ENCODE measurements around the gene DUSP9.
"Not testable (repeated sequence)": the region's sequence is repeated elsewhere in the genome, so short reads cannot be mapped to it uniquely, and the experiment has no call there.

The DUSP9 gene

DNA sequence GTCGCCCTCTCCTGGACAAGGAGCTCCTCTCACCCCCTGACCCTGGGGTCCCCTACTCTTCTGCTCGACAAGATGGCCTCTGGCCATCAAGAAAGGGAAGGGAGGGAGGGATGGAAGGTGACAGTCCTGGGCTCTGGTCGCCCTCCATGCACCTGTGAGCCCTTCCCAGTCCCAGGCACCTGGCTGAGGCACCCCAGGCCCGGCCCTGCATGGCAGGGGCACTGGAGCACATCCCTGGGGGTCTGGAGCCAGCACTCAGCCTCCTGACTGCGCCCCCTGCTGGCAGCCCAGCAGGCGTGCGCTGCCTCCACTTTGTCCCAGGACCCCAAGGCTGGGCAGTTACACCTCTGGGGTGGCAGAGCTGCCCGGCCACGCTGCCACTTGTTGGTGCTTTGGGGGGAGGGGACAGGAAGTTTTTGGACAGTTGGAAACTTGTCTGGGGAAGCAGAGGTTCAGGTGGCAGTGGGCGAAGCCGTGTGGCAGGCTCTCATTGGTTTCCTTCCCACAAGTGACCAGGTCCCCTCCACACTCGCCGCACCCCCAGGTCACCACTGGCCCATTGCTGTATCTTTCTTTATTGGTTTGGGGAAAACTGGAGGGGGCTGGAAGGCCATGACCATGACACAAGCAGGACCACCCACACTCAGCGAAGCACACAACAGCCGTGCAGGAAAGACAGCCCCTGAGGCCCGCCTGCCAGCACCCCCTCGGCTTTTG, 22.3 kb downstream of the DUSP9 start:
- Mint-ChIP-seq H3K4me1 (peaks cover 12% of the 10 kb centered on the region), H3K36me3 (ENCODE audit: insufficient read depth) (no peaks in the 10 kb centered on the region), H3K27ac (ENCODE audit: low read depth) (no peak overlapping the region), H3K9me3 (no peaks in the 10 kb centered on the region), H3K4me3 (no peak overlapping the region), H3K27me3 (peaks cover 35% of the 10 kb centered on the region)
- no peak for ATAC-seq (replicated peaks; ENCODE audit: extremely low read depth, poor library complexity, severe bottlenecking)
- peak in 1 of 2 donors; percentile 31 for DNase-seq (ENCODE audit: low spot score in 2 of 2)

DNA sequence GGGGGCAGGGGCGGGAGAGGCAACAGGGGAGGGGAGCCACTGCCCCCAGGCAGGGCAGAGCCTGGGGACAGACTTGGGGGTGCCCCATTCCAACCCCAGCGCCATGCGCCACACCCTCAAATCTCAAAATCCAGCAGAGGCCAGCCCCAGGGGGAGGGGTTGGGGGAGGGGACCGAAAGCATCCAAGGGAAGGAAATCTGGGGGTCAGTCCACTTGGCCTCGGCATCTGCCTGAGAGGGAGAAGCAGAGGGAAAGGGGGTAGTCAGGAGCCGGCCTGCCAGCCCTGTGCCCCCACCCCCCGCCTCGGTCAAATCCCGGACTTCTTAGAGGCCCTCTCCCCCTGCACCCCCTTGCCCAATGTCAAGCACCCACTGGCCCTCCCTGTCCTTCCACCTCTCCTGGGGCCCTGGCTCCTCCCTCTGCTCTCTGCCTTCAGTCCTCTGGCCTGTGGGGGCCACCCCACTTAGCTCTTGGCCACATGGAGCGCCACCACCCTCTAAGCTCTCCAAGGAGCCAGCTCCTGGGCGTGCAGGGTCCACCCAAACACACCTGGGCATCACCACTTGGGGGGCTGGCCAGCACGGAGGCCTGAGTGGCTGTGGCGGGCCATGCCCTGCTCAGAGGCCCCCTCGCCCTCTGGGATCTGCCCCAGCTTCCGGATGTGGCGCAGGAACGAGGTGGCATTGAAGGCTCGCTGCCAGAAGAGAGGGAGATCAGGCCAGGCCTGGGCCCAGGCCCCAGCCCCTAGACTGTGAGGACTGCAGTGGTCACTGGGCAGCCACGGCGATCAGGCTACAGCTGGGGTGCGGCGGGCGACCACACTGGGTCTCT, 23.1 kb downstream of the DUSP9 start:
- ATAC-seq (replicated peaks; ENCODE audit: extremely low read depth, poor library complexity, severe bottlenecking) (no peak), DNase-seq (ENCODE audit: low spot score in 2 of 2) (no peak)
- Mint-ChIP-seq H3K4me3 (no peak overlapping the region), H3K36me3 (ENCODE audit: insufficient read depth) (no peaks in the 10 kb centered on the region), H3K27me3 (peaks cover 43% of the 10 kb centered on the region), H3K9me3 (no peaks in the 10 kb centered on the region), H3K27ac (ENCODE audit: low read depth) (no peak overlapping the region), H3K4me1 (peaks cover 13% of the 10 kb centered on the region)

DNA sequence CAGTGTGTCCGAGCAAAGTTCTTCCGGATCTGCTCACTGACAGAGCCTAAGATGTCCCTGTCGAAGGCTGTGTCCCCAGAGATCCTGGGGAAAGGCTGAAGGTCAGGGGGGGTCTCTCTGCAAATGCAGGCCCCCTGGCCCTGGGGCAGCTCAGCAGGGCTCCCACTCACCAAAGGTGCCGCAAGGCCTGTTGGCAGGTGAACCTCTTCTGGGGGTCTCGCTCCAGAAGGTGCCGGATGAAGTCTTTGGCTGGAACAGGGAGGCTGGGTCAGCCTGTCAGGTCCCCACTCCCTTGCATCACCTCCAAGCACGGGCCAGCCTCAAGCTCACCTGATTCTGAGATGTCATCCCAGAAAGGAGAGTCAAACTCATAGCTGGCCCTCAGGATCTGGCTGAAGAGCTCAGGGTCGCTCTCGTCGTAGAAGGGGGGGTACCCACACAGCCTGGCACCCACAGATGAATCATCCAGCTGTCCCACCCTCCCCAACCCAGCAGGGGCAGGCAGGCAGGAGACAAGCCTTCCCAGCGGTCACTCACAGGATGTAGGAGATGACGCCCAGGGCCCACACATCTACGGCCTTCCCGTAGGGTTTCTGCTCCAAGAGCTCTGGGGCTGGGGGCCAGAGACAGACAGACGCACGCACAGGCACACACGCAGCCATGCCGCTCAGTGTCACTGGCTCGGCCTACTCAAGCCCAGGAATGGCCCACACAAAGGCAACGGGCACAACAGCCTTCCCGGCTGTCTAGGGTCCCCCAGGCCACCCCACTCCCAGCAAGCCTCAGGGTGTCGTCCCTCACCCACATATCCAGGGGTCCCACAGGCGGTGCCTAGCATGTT, 24.0 kb downstream of the DUSP9 start:
- Mint-ChIP-seq H3K27me3 (peaks cover 41% of the 10 kb centered on the region), H3K4me3 (no peak overlapping the region), H3K27ac (ENCODE audit: low read depth) (no peak overlapping the region), H3K4me1 (peaks cover 13% of the 10 kb centered on the region), H3K36me3 (ENCODE audit: insufficient read depth) (no peaks in the 10 kb centered on the region), H3K9me3 (no peaks in the 10 kb centered on the region)
- no peak for ATAC-seq (replicated peaks; ENCODE audit: extremely low read depth, poor library complexity, severe bottlenecking)
- no peak for DNase-seq (ENCODE audit: low spot score in 2 of 2)

DNA sequence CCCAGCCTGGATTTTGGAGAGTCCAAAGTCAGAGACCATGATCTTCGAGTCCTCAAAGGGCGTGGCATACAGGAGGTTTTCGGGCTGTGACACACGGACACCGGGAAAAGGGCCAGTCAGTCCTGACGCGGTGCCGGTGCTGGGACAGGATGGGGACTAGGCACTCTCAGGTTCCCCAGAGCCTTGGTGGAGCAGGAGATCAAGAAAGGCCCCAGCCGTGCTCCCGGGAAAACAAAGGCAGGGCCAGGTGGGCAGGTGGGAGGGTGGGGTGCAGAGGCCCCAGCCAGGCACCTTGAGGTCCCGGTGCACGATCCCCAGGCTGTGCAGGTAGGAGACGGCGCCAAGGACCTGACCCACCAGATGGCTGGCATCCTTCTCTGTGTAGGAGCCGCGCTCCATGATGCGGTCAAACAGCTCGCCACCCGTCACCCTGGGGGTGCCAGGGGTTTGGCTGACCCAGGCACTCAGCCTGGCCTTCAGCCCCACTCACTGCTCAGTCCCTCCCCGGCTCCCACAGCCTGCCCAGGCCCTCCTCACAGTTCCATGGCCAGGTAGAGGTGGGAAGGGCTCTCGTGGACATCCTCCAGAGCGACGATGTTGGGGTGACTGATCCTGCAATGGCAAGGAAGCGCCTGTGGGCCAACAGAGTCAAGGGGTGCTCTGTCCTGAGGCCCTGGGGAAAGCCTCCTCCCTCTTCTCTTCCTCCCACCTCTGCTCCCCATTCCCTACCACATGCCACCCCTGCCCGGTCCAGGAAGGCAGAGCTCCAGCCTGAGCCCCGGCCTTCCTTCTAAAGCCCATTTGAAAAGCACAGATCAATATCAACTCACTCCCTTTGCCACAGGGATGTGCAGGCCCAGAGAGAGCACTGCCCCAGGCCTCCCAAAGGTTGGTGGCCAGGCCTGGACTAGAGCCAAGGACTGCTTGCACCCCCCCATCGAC, 24.9 kb downstream of the DUSP9 start:
- peaks cover 13% of the 10 kb centered on the region for H3K4me1 Mint-ChIP-seq
- H3K36me3 Mint-ChIP-seq (ENCODE audit: insufficient read depth), result no peaks in the 10 kb centered on the region
- no peak for ATAC-seq (replicated peaks; ENCODE audit: extremely low read depth, poor library complexity, severe bottlenecking)
- H3K4me3 Mint-ChIP-seq, result no peak overlapping the region
- H3K9me3 Mint-ChIP-seq, result no peaks in the 10 kb centered on the region
- DNase-seq (ENCODE audit: low spot score in 2 of 2), result no peak
- no peak overlapping the region for H3K27ac Mint-ChIP-seq (ENCODE audit: low read depth)
- H3K27me3 Mint-ChIP-seq, result peaks cover 34% of the 10 kb centered on the region

DNA sequence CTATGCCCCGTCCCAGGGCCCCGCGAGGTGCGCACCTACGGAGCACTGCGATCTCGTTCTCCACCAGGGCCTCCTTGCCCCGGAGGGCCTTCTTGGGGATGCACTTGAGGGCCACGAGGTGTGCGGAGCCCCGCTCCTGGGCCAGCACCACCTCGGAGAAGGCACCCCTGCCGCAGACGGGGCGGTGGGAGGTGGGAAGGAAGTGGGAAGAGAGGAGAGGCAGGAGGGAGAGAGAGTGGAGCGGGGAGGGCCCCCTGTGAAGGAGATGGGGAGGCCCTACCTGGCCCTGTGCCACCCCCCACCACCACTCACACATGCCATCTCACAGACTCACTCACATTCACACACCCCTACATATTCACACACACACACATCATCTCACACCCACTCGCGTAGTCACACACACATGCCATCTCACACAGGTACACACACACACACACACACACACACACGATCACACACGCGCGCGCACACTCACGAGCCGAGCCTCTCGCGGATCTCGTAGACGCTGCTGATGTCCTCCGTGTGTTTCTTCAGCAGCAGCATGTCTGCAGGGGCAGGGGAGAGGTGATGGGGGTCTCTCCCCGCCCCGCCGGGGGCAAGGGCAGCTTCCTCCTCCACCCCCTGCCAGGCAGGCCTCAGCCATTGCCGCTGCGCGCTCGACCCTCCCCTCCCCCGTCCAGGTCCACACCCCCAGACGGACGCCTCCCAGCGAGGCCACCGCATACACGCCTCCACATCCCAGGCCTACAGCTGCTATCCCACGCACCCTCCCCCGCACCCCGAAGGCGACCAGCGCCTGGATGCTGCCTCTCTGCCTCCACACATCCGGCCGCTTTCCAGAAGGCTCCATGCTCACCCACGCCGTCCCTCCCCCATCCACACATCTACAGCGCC, 25.8 kb downstream of the DUSP9 start:
- Mint-ChIP-seq H3K4me1 (peaks cover 9% of the 10 kb centered on the region), H3K9me3 (no peaks in the 10 kb centered on the region), H3K36me3 (ENCODE audit: insufficient read depth) (no peaks in the 10 kb centered on the region), H3K27me3 (peaks cover 30% of the 10 kb centered on the region), H3K4me3 (no peak overlapping the region), H3K27ac (ENCODE audit: low read depth) (no peak overlapping the region)
- ATAC-seq (replicated peaks; ENCODE audit: extremely low read depth, poor library complexity, severe bottlenecking), result no peak
- no peak for DNase-seq (ENCODE audit: low spot score in 2 of 2)

DNA sequence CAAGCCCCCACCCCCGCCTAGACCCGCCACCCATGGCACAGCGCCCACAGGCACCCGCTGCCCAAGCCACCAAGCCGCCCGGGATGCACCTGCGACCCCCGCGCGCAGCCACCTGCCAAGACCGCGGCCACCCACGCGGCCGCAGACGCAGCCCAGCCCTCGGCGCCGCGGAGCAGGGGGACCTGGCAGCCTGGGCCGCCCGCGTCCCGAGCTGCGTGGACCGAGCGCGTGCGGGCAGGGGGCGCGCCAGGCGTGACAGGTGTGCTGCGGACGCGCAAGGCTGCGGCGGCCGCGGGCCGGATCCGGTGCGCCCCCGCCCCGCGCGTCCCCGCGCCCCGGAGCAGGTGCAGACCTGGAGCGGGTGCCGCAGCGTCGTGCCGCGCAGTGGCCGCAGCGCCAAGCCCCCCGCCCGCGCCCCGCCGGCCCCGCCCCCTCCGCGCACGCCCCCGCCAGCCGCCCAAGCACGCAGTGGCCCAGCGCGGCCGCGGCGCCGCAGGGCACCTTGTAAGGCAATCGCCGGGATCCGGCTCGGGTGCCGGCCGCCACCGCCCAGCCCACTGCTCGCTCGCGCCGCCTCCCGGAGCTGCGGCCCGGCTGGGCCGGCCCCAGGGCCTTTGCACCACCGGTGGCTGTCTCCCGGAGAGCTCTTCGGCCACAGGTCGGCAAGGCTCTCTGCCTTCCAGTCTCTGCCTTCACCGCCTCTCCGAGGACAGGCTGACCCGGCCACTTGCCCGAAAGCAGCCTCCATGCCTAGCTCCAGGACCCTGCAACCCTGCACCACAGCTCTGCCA, 26.6 kb downstream of the DUSP9 start, which contains the start of gene PNCK:
Gene PNCK (minus strand): TSS at position 386 of the 791 bp plus-strand sequence. CDS start 737 bp downstream, outside the sequence.
- Mint-ChIP-seq H3K9me3 (no peaks in the 10 kb centered on the region), H3K36me3 (ENCODE audit: insufficient read depth) (no peaks in the 10 kb centered on the region), H3K27ac (ENCODE audit: low read depth) (no peak within 1 kb of the TSS), H3K4me3 (peak within 1 kb of the TSS; percentile 32), H3K4me1 (peaks cover 5% of the 10 kb centered on the region), H3K27me3 (peaks cover 26% of the 10 kb centered on the region)
- no peak for ATAC-seq (replicated peaks; ENCODE audit: extremely low read depth, poor library complexity, severe bottlenecking)
- no peak for DNase-seq (ENCODE audit: low spot score in 2 of 2)

DNA sequence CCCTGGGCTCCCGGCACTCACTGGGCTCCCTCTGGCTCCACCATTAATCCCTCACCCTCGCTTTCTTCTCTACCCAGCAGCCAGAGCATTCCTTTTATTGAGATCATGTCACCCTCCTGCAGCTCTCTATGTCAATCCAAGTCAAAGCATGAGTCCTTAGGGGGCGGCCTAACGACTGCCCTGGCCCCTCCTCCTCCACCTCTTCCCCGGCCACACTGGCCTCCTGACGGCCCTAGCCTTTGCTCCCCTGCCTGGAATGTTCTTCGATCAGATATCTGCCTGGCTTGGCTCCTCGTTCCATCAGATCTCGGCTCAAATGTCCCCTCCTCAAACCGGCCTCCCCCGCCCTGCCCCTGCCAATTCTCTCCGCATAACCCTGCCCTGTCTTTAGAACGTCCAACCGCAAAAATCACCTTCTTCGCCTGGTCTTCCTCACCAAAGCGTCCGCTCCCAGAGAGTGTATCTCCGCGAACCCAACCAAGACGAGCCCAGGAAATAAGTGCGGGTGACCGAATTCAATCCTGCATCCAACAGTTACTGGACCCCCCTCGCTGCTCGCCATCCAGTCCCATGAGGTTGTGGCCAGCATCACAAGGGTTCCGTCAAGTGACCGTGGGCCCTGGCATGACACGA, 27.3 kb downstream of the DUSP9 start:
- no peak overlapping the region for H3K27ac Mint-ChIP-seq (ENCODE audit: low read depth)
- H3K9me3 Mint-ChIP-seq, result no peaks in the 10 kb centered on the region
- no peak for ATAC-seq (replicated peaks; ENCODE audit: extremely low read depth, poor library complexity, severe bottlenecking)
- H3K27me3 Mint-ChIP-seq, result peaks cover 26% of the 10 kb centered on the region
- no peak for DNase-seq (ENCODE audit: low spot score in 2 of 2)
- peaks cover 5% of the 10 kb centered on the region for H3K4me1 Mint-ChIP-seq
- H3K36me3 Mint-ChIP-seq (ENCODE audit: insufficient read depth), result no peaks in the 10 kb centered on the region
- peak overlapping the region; percentile 32 for H3K4me3 Mint-ChIP-seq

DNA sequence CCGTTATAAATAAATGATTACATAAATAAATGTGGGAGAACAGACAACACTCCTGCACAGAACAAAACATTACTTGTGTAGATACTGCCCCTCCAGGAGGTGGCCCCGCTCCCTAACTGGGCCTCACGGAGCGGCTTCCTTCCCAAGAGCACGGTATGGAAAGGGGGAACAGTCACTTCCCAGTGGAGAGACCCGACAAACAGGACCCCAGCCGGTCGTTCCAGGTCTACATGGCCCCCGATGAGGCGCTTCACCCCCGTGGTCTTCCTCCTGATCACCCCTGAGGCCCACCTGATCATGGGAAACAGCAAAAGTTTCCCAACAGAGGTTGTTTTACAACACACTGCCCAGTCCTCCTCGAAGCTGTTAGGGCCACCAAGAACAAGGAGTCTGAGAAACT, 34.2 kb downstream of the DUSP9 start:
- DNase-seq (ENCODE audit: low spot score in 2 of 2), result no peak
- Mint-ChIP-seq H3K27me3 (peaks cover 9% of the 10 kb centered on the region), H3K4me3 (no peak overlapping the region), H3K27ac (ENCODE audit: low read depth) (no peak overlapping the region), H3K4me1 (no peaks in the 10 kb centered on the region), H3K36me3 (ENCODE audit: insufficient read depth) (no peaks in the 10 kb centered on the region), H3K9me3 (no peaks in the 10 kb centered on the region)
- no peak for ATAC-seq (replicated peaks; ENCODE audit: extremely low read depth, poor library complexity, severe bottlenecking)

DNA sequence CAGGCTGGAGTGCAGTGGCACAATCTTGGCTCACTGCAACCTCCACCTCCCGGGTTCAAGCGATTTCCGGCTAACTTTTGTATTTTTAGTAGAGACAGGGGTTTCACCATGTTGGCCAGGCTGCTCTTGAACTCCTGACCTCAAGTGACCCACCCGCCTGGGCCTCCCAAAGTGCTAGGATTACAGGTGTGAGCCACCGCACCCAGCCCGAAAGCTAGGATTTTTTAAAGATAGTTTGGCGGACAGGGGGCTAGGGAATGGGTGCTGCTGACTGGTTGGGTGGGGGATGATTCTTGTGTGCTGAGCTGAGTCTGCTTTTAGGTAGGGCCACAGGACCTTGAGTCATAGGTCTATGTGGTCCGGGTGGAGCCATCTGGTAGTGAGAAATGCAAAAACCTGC, 36.5 kb downstream of the DUSP9 start:
- DNase-seq (ENCODE audit: low spot score in 2 of 2), result not testable (repeated sequence)

DNA sequence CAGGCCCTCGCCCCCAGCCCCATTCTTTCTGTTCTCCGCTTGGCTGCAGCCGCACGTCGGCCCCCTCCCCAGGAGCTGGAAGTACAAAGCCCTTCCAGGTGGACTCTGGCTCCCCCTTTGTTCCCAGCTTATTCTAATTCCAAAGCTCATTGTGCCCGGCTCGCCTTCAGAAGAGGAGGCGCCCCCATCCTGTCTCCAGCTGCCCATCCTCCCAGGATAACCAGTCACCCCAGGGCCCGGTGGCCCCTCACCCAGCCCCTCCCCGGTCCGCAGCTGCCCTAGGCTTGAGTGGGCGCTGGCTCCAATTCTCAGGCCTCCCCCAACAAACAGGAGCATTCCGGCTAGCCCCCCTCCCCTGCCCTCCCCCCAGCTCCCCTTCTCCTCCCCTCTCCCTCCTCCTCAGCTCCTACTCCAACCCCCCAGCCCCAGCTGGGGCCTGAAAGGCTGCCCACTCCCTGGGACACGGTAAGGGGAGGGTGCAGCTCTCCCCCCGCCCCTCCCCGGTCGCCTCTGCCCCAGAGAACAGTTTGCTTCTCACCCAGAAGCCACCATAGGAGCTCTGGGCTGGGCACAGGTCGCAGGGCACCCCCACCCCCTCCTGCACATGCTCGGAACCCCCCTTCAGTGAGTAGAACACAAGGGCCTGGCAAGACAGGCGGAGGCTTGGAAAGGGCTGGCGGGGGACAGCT, 37.6 kb downstream of the DUSP9 start:
- no peaks in the 10 kb centered on the region for H3K9me3 Mint-ChIP-seq
- DNase-seq (ENCODE audit: low spot score in 2 of 2), result no peak
- no peaks in the 10 kb centered on the region for H3K4me1 Mint-ChIP-seq
- H3K36me3 Mint-ChIP-seq (ENCODE audit: insufficient read depth), result peaks cover 4% of the 10 kb centered on the region
- ATAC-seq (replicated peaks; ENCODE audit: extremely low read depth, poor library complexity, severe bottlenecking), result no peak
- H3K27me3 Mint-ChIP-seq, result peaks cover 9% of the 10 kb centered on the region
- no peak overlapping the region for H3K4me3 Mint-ChIP-seq
- H3K27ac Mint-ChIP-seq (ENCODE audit: low read depth), result no peak overlapping the region

More for the DNA sequence above, 36.5 kb downstream of the DUSP9 start:
- H3K4me1 Mint-ChIP-seq; H3K36me3 Mint-ChIP-seq (ENCODE audit: insufficient read depth); H3K4me3 Mint-ChIP-seq; H3K27ac Mint-ChIP-seq (ENCODE audit: low read depth); H3K27me3 Mint-ChIP-seq; ATAC-seq (replicated peaks; ENCODE audit: extremely low read depth, poor library complexity, severe bottlenecking); H3K9me3 Mint-ChIP-seq: not testable (repeated sequence)

Data from central memory CD8-positive, alpha-beta T cell (primary cell).